HCT116 (cell line): ENCODE measurements around the gene ANGPTL5. TPM values are rescaled to one million over a fixed set of nuclear protein-coding genes. Genes with fewer than 3 reads are reported as not detected.

Source experiments
- ATAC-seq: fragments of 200-7000 bp; cut with Tn5 transposase; 2 replicates; pipeline ENCODE4 v1.9.1; 2020; ENCODE audit warnings: mild to moderate bottlenecking, moderate library complexity
- BruUV-seq: library from RNA; stranded (reverse); fragments of 400-500 nt; replicated peaks from 2 replicates; lab custom pipeline; 2021; lab: Mats Ljungman, UMichigan
- CTCF ChIA-PET: fragments of 300-600 bp; sonication (Branson Sonifier 250); formaldehyde crosslinking; loops from one replicate; lab custom pipeline; 2021; ENCODE audit warnings: antibody characterized with exemption; lab: Charles Lee
- POLR2A ChIA-PET: fragments of 300-600, 350-600 bp; sonication (Branson Sonifier 250); formaldehyde crosslinking; loops from one replicate; lab custom pipeline; 2021; ENCODE audit warnings: antibody characterized with exemption; lab: Charles Lee
- RAD21 ChIA-PET, 2 experiments: fragments of 300-600 bp; sonication (Branson Sonifier 250); formaldehyde crosslinking; loops; one replicate each; lab custom pipeline; 2023; ENCODE audit warnings: low total read pairs in 2 of 2; ENCODE audit not compliant: uncharacterized antibody in 2 of 2, unreplicated experiment in 2 of 2, low non-redundant PET in 1 of 2; lab: Charles Lee
- DNase-seq: peaks from one replicate; pipeline ENCODE4 v3.0.0-alpha.2; 2010; ENCODE audit warnings: low read depth, low spot score
- H2AFZ ChIP-seq: fragments of 200-600 bp; shearing (Covaris generic), sonication (generic); 2 replicates; pipeline ENCODE4 v1.6.1; 2017; ENCODE audit warnings: low read depth, mixed run types, mixed read lengths, antibody characterized with exemption, low read length; ENCODE audit not compliant: poor library complexity, severe bottlenecking
- H3K27ac ChIP-seq: 2 replicates; pipeline ENCODE4 v1.5.1; 2012; ENCODE audit warnings: low read depth, low read length
- H3K27me3 ChIP-seq: fragments of 200-600 bp; sonication (generic); 2 replicates; pipeline ENCODE4 v1.6.1; 2016; ENCODE audit warnings: mixed run types, low read length, mixed read lengths; ENCODE audit not compliant: insufficient read depth
- H3K36me3 ChIP-seq, 2 experiments: fragments of 200-500 bp in 1 of 2; fragments of 200-600 bp in 1 of 2; sonication (Bioruptor generic) in 1 of 2; sonication (generic) in 1 of 2; 2 replicates each; pipeline versions ENCODE4 v1.5.1 to v1.6.1; 2014 to 2016; ENCODE audit warnings: low read length in 2 of 2, inconsistent platforms in 1 of 2, mixed read lengths in 1 of 2, mixed run types in 1 of 2; ENCODE audit not compliant: insufficient read depth in 2 of 2, control insufficient read depth in 1 of 2
- H3K4me1 ChIP-seq, 2 experiments: fragments of 200-600 bp in 1 of 2; sonication (generic) in 1 of 2; 2 replicates each; pipeline versions ENCODE4 v1.5.1 to v1.6.1; 2012 to 2017; ENCODE audit warnings: low read length in 2 of 2, inconsistent platforms in 1 of 2, mild to moderate bottlenecking in 1 of 2, mixed read lengths in 1 of 2, mixed run types in 1 of 2, moderate library complexity in 1 of 2; ENCODE audit not compliant: insufficient read depth in 2 of 2, control insufficient read depth in 1 of 2
- H3K4me2 ChIP-seq: fragments of 200-600 bp; sonication (generic); 2 replicates; pipeline ENCODE4 v1.6.1; 2017; ENCODE audit warnings: mixed run types, low read length, mixed read lengths
- H3K4me3 ChIP-seq, 2 experiments: fragments of 200-600 bp in 1 of 2; sonication (generic) in 1 of 2; replicated peaks in 1 of 2; 2 replicates each; pipeline ENCODE4 v1.5.1; 2011 to 2016; ENCODE audit warnings: low read length in 2 of 2, control low read depth in 1 of 2, low read depth in 1 of 2, mild to moderate bottlenecking in 1 of 2, mixed read lengths in 1 of 2, mixed run types in 1 of 2
- H3K79me2 ChIP-seq: fragments of 200-600 bp; sonication (generic); 2 replicates; pipeline ENCODE4 v1.6.1; 2017; ENCODE audit warnings: mild to moderate bottlenecking, mixed run types, low read length, moderate library complexity, mixed read lengths; ENCODE audit not compliant: insufficient read depth
- H3K9ac ChIP-seq: fragments of 200-600 bp; sonication (generic); 2 replicates; pipeline ENCODE4 v1.6.1; 2016; ENCODE audit warnings: low read length, mixed read lengths
- H3K9me2 ChIP-seq: fragments of 200-600 bp; sonication (generic), shearing (Covaris generic); 2 replicates; pipeline ENCODE4 v1.6.1; 2017; ENCODE audit warnings: mixed run types, mild to moderate bottlenecking, moderate library complexity; ENCODE audit not compliant: insufficient read depth
- H3K9me3 ChIP-seq, 2 experiments: fragments of 200-500 bp in 1 of 2; fragments of 200-600 bp in 1 of 2; sonication (Bioruptor generic) in 1 of 2; sonication (generic) in 1 of 2; 2 replicates each; pipeline ENCODE4 v1.6.1; 2014 to 2017; ENCODE audit warnings: low read length in 2 of 2, mixed read lengths in 2 of 2, inconsistent platforms in 1 of 2, low read depth in 1 of 2, mild to moderate bottlenecking in 1 of 2, mixed run types in 1 of 2, moderate library complexity in 1 of 2; ENCODE audit not compliant: control insufficient read depth in 1 of 2, insufficient read depth in 1 of 2
- H4K20me1 ChIP-seq: fragments of 200-600 bp; sonication (generic), shearing (Covaris generic); 2 replicates; pipeline ENCODE4 v1.6.1; 2017; ENCODE audit warnings: mixed run types, mild to moderate bottlenecking, moderate library complexity; ENCODE audit not compliant: insufficient read depth
- ATF3 ChIP-seq: IDR thresholded peaks from 2 replicates; pipeline ENCODE4 v1.6.1; 2012
- CBX3 ChIP-seq: IDR thresholded peaks from 2 replicates; pipeline ENCODE4 v1.6.1; 2012; ENCODE audit warnings: low read depth
- EGR1 ChIP-seq: IDR thresholded peaks from 2 replicates; pipeline ENCODE4 v1.6.1; 2012; ENCODE audit warnings: low read depth
- ELF1 ChIP-seq: IDR thresholded peaks from 2 replicates; pipeline ENCODE4 v1.6.1; 2012; ENCODE audit warnings: low read depth, borderline replicate concordance
- EZH2 ChIP-seq: fragments of 200-600 bp; sonication (generic); IDR thresholded peaks from 2 replicates; pipeline ENCODE4 v1.6.1; 2017; ENCODE audit warnings: antibody characterized with exemption, mixed run types
- EZH2phosphoT487 ChIP-seq: fragments of 200-600 bp; IDR thresholded peaks from 2 replicates; pipeline ENCODE4 v1.6.1; 2018; ENCODE audit warnings: antibody characterized with exemption, borderline replicate concordance
- FOSL1 ChIP-seq: IDR thresholded peaks from 2 replicates; pipeline ENCODE4 v1.6.1; 2012; ENCODE audit warnings: low read depth
- JUND ChIP-seq: IDR thresholded peaks from 2 replicates; pipeline ENCODE4 v1.6.1; 2012
- MAX ChIP-seq: IDR thresholded peaks from 2 replicates; pipeline ENCODE4 v1.6.1; 2012
- POLR2AphosphoS5 ChIP-seq: IDR thresholded peaks from 2 replicates; pipeline ENCODE4 v1.6.1; 2011; ENCODE audit warnings: mild to moderate bottlenecking, low read depth, low read length, moderate library complexity
- TCF7L2 ChIP-seq: IDR thresholded peaks from 2 replicates; pipeline ENCODE4 v1.7.0; 2011; ENCODE audit warnings: borderline replicate concordance, inconsistent platforms; ENCODE audit not compliant: insufficient read depth, insufficient read length; ENCODE audit errors: extremely low read depth
- ZBTB33 ChIP-seq: IDR thresholded peaks from 2 replicates; pipeline ENCODE4 v1.6.1; 2011; ENCODE audit warnings: mild to moderate bottlenecking, low read length, moderate library complexity; ENCODE audit not compliant: insufficient replicate concordance; ENCODE audit errors: extremely low read depth
- ZFX ChIP-seq: fragments of 450-650 bp; IDR thresholded peaks from 2 replicates; pipeline ENCODE4 v1.6.1; 2017
- intact Hi-C: fragments of 100-400 bp; cut with micrococcal nuclease; formaldehyde crosslinking; loops from 2 replicates; pipeline ENCODE4 v1.10.0; 2022
- total RNA-seq: library from RNA; stranded (reverse); gene quantifications from one replicate; pipeline ENCODE4 v1.2.1, GENCODE V29; 2021; ENCODE audit not compliant: unreplicated experiment

ANGPTL5 gene
- total RNA-seq, 1 experiment from 2014 or later = not detected

GRCh38 chr11:101929294-101929915 lies 13.1 kb upstream of the ANGPTL5 start:
- Histone ChIP-seq H2AFZ (no peak overlapping the region), H3K4me1 (no peaks in the 10 kb centered on the region), H3K4me2 (no peak overlapping the region), H3K27me3 (no peaks in the 10 kb centered on the region), H3K4me3 (no peak overlapping the region), H3K36me3 (no peaks in the 10 kb centered on the region), H3K27ac (no peak overlapping the region), H3K9me3 (no peaks in the 10 kb centered on the region), H3K79me2 (no peaks in the 10 kb centered on the region), H3K9me2 (no peaks in the 10 kb centered on the region), H3K9ac (no peak overlapping the region), H4K20me1 (no peaks in the 10 kb centered on the region)
- DNase-seq (no peak), ATAC-seq (no peak)
- ChIA-PET CTCF (no interaction called here), POLR2A (no interaction called here), RAD21 (no interaction called here)
- intact Hi-C loops = no loop called here
- BruUV-seq = no TSS peak
- TF ChIP-seq ELF1 = no peak
- no peak for TF ChIP-seq MAX
- TF ChIP-seq ZFX = no peak

GRCh38 chr11:101923554-101923953 lies 7.2 kb upstream of the ANGPTL5 start:
- Histone ChIP-seq H3K9me2 (no peaks in the 10 kb centered on the region), H2AFZ (no peak overlapping the region), H3K4me2 (no peak overlapping the region), H4K20me1 (no peaks in the 10 kb centered on the region)
- intact Hi-C loops = no loop called here
- TF ChIP-seq CBX3 = no peak
- TF ChIP-seq FOSL1 = no peak
- no peak for TF ChIP-seq TCF7L2
- TF ChIP-seq POLR2AphosphoS5 = no peak
- TF ChIP-seq JUND = no peak
- no peak for TF ChIP-seq ZBTB33
- TF ChIP-seq ZFX = no peak
- TF ChIP-seq EZH2phosphoT487 = no peak
- TF ChIP-seq EGR1 = no peak
- no peak for TF ChIP-seq ATF3
- no peak for TF ChIP-seq EZH2
- TF ChIP-seq, all 23 proteins: peak for 0
- Histone ChIP-seq H3K27me3 (no peaks in the 10 kb centered on the region), H3K36me3 (no peaks in the 10 kb centered on the region), H3K79me2 (no peaks in the 10 kb centered on the region), H3K27ac (no peak overlapping the region), H3K9ac (no peak overlapping the region), H3K4me1 (no peaks in the 10 kb centered on the region), H3K9me3 (no peaks in the 10 kb centered on the region), H3K4me3 (no peak overlapping the region)
- no peak for DNase-seq
- CTCF ChIA-PET = no interaction called here
- POLR2A ChIA-PET = no interaction called here
- RAD21 ChIA-PET = no interaction called here
- BruUV-seq = no TSS peak
- no peak for ATAC-seq
